GM21737 (cell line): Measurements from ENCODE around the gene ERCC1.
"Not testable (repeated sequence)": the region's sequence is repeated elsewhere in the genome, so short reads cannot be mapped to it uniquely, and the experiment has no call there.

Source experiments
- ATAC-seq: cut with Tn5 transposase; IDR thresholded peaks from one replicate; pipeline ENCODE4 v1.9.1; 2021; ENCODE audit warnings: mild to moderate bottlenecking, moderate library complexity; ENCODE audit not compliant: unreplicated experiment

ERCC1 gene

DNA sequence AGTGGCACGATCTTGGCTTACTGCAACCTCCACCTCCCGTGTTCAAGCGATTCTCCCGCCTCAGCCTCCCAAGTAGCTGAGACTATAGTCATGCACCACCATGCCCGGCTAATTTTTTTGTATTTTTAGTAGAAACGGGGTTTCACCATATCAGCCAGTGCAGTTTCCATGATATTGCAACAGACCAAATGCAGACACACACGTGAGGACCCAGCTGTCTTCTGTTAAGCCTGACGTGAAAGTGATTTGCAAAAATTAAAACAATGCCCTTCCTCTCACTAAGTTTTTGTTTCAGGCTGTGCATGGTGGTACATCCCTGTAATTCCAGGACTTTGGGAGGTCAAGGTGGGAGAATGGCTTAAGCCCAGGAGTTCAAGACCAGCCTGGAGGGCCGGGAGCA is 7.3 kb upstream of the ERCC1 start:
- ATAC-seq = not testable (repeated sequence)

DNA sequence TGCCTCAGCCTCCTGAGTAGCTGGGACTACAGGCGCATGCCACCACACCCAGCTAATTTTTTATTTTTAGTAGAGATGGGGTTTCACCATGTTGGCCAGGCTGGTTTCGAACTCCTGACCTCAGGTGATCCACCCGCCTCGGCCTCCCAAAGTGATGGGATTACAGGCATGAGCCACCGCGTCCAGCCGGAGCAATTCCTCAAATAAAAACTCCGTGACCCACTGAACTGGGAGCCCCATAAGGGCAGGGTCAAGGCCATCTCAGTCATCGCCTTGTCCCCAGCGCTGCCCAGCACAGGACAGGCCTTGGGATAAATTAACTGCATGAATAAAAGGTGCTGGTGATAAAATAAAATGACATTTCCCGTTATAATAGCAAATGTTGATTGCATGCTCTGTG is 6.2 kb upstream of the ERCC1 start:
- ATAC-seq = not testable (repeated sequence)

DNA sequence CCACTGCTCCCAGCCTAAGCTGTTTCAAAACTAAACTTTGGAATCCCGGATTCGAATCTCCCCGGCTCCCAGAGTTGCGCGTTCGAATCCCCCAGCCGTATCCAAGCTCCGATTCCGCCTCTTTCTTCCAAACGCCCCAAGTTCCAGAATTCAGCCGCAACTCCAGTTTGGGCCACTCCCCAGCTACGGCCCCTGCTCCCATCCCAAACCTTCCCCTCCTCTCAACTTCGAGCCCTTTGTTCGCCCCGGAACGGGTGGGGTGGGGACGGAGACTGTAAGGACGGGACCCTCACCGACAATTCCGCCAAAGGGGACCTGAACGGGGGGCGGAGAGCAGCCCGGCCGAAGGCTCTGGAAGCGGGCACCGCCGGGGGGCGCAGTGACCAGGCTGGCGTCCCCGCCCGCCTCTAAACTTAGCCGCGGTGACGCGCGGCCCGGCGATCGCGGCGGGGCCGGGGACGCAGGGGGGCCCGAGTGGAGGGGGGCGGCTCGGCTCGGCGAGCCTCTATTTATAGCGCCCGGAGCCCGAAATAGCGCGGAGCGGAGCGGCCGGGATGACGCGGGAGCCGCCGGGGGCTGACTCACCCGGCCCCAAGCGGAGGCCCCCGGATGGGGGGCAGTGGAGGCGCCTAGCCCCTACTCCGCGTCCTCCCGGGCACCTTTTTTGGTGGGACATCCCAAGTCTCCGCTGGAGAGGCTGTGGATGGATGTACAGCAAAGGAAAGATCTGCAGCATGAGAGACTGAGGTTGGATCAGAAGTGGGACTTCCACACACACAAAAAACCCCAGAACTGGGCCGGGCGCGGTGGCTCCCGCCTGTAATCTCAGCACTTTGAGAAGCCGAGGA is 4.9 kb upstream of the ERCC1 start:
- ATAC-seq = no peak

DNA sequence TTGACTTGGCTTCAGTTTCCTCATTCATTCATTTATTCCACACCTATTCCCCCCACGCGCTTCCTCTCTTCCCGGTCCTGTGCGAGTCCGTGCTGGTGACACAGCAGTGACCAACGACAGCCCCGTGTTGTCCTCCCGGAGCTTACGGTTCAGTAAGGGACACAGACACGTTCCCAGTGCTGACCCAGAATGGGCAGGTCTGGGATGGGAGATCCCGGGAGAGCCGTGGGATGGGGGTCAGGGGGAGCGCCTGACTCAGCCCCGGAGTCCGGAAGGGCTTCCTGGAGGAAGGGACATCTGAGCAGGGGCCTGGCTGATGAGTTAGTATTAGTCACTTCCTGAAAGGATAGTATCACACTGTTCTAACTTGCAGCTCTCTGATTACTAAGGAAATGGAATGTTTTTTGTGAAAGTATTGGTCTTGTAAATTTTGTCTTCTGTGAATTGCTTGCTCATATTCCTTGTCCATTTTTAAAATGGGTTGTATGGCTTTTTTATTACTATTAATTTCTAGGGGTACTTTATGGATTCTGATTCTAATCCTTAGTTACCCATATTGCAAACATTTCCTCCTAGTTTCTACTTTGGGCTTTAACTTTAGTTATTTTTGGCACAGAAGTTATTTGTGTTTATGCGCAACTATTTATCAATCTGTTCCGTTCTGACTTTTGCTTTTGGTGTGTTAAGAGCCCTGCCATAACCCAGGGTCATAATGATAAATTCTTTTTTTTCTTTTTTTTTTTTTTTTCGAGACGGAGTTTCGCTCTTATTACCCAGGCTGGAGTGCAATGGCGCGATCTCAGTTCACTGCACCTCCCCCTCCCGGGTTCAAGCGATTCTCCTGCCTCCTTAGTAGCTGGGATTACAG is 708 bp upstream of the ERCC1 start:
- peak; percentile 28 for ATAC-seq

DNA sequence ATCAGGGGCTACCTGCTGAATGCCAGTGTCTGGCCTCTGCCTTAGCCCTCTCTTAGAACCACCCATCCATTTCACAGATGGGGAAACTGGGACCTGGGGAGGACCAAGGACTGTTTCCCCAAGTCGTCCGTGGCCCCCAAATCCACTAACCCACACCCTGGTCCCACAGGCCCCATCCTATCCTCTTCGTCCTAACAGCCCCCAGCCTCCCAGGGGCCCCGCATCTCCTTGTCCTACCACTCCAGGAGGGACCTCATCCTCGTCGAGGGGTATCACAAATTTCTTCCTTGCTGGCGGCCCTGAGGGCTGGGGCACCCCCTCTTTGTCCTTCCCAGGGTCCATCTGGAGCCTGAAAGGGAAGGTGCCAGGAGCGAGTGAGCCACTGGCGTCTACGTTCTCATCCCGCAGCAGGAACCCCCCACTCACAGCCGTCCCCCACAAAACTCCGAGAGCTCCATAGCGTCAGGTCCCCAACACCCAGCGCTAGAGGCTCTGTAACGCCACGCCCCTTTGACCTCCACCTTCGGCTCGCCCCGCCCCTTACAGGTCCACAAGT is 606 bp downstream of the ERCC1 start:
- no peak for ATAC-seq

DNA sequence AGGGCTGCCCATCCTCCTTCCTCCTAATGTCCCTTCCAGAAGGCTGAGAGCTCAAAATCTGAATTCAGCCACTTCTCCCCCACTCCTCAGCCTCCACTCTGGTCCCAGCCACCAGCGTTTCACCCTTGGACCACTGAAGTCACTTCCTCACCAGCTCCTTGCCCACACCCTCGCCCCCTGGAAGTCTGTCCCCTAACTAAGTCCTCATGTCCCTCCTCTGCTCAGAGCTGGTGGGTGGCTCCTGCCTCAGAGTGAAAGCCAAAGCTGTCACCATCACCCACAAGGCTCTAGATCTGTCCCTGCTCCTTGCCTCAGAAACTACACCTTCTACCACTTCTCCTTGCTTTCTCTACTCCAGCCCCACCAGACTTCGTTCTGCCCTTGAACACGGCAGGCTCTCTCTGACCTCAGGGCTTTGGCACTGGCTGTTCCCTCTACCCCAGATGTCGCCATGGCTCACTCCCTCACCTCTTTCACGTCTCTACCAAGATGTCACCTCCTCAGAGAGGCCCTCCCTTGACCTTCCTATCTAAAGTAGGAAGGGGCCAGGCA is 1.7 kb downstream of the ERCC1 start:
- no peak for ATAC-seq

DNA sequence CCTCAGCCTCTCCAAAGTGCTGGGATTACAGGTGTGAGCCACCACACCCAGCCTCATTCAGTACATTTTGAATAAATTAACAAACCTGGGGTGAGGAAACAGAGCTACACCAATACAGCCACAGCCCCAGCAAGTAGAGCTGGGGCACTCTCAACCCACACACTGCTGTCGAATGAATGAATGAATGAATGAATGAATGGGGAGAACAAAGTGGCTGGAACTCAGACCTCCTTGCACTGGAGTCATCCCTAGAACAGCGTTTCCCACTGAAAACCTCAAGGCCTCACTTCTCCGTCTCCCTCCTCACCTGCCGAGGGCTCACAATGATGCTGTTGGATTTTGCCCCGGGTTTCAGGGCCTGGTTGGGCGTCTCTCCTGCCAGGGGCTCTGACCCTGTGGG is 2.8 kb downstream of the ERCC1 start:
- ATAC-seq = no peak

DNA sequence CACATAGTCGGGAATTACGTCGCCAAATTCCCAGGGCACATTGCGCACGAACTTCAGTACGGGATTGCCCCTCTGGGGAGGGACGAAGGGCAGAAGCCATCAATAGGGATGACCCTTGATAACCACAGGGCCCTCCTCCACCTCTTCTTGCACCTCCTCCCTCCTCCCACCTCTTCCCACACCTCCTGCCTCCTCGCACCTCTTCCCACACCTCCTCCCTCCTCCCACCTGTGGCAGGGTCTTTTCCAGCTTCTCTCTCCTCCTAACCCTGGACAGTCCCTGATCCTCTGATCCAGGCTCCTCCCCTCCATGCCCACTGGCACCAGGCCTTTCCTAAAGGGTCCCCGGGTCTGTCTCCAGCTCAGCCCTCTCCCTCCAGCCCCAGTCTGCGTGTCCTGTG is 3.4 kb downstream of the ERCC1 start:
- ATAC-seq = no peak

DNA sequence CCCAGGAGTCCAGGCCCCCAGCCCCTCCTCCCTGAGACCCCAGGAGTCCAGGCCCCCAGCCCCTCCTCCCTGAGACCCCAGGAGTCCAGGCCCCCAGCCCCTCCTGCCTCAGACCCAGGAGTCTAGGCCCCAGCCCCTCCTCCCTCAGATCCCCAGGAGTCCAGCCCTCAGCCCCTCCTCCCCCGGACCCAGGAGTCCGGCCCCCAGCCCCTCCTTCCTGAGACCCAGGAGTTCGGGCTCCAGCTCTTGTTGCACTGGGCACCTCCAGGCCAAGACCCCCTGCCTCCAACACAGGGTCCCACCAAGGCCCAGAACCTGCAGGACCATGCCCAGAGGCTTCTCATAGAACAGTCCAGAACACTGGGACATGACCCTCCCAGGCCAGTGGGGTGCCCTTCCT is 3.8 kb downstream of the ERCC1 start:
- ATAC-seq = no peak

DNA sequence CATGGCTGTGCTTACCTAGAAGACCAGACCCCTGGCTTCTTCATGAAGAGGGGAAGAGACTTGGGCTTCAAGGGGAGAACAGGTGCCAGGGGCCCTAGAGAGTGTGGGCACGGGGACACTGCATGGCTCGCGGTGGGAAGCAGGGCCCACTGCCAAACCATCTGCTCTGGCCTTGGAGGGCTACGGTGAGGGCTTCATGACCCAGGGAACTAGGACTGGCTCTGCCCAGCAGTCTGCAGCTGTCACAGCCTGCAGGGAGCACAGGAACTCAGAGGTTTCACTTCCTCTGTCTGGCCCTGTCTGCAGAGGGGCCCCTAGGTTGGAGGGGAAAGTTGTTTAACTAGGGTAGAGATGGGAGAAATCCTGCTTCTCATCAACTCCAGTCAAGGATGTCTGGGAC is 4.3 kb downstream of the ERCC1 start:
- ATAC-seq = peak; percentile 46

DNA sequence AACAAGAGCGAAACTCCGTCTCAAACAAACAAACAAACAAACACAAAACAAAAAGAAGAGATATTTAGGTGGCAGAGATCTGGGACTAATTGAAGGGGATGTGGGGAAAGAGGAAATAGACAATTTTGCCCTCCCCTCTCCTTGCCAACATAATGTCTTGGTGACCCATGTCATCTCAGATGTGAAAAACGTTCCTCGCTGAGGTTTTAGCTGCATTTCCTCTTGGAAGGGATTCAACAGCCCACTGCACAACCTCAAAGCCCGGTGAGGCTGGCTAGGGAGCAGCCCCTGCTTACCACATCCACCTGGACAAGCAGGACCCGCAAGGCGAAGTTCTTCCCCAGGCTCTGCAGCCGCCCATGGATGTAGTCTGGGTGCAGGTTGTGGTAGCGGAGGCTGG is 4.9 kb downstream of the ERCC1 start:
- ATAC-seq = no peak

DNA sequence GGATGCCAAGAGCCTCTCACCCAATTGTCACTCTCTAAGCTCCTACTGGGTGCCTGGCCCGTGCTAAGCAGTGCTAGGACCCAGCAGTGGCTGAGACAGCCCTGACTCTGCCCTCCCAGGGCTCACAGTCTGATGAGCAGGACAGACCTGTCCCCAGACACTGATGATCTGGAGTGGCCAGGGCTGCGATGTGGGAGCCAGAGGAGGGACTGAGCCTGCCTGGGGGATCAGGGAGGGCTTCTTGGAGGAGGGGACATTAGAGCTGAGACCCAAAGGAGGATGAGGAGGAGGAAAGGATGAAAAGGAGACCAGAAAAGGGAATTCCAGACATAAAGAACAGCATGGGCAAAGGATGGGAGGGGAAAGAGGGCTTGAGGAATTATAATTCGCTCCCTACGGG is 6.6 kb downstream of the ERCC1 start:
- ATAC-seq = no peak

DNA sequence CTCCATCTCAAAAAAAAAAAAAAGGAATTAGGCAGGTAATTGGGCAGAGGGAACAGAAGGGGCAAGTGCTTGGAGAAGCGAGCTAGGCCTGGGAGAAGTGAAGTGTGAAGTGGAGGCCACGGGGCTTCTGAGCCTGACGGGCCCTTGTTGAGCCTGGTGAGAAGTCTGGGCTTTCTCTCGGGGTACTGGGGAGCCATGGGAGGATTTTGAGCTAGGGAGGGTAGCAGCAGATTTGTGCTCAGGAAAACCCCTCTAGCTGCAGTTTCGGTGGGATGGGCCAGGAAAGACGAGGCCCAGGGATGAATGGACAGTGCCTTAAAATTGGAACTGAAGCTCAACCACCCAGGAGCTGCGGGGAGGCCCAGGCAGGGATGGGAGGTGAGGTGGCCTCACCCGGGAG is 9.2 kb downstream of the ERCC1 start:
- no peak for ATAC-seq

DNA sequence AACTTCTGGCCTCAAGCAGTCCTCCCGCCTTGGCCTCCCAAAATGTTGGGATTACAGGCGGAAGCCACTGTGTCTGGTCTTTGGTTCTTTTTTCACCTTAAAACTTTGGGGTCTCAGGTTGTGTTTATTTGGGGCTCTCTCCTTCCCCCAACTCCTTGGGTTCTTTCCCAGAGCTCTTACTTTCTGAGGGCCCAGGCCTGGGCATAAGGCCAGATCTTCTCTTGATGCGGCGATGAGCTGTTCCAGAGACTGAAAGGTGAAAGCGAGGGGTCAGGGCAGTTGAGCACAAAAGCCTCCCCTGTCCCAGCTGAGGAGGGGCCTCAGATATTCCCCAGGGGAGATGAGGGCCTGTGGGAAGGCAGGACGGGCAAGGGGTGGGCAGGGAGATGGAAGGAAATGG is 10.2 kb downstream of the ERCC1 start:
- ATAC-seq = no peak

DNA sequence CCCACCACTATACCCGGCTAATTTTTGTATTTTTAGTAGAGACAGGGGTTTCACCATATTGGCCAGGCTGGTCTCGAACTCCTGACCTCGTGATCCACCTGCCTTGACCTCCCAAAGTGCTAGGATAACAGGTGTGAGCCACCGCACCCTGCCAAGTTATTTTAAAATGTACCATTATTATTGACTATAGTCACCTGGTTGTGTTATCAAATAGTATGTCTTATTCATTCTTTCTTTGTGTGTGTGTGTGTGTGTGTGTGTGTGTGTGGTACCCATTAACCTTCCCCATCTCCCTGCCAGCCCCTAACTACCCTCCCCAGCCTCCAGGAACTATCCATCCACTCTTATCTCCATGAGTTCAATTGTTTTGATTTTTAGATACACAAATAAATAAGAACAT is 13.4 kb downstream of the ERCC1 start:
- ATAC-seq = not testable (repeated sequence)

DNA sequence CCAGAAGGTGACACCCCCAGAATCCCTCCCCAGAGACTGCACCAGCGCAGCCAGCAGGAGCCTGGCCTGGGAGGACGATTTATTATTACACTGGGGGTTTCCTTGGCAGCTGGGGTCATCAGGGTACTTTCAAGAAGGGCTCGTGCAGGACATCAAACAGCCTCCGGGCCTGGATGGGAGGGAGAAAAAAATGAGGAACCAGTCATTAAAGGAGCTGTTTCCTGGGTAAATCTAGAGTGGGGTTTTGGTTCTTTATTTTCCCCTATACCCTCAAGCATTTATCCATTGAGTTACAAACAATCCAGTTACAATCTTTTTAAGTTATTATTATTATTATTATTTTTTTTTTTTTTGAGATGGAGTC is 14.2 kb downstream of the ERCC1 start:
- ATAC-seq = no peak

DNA sequence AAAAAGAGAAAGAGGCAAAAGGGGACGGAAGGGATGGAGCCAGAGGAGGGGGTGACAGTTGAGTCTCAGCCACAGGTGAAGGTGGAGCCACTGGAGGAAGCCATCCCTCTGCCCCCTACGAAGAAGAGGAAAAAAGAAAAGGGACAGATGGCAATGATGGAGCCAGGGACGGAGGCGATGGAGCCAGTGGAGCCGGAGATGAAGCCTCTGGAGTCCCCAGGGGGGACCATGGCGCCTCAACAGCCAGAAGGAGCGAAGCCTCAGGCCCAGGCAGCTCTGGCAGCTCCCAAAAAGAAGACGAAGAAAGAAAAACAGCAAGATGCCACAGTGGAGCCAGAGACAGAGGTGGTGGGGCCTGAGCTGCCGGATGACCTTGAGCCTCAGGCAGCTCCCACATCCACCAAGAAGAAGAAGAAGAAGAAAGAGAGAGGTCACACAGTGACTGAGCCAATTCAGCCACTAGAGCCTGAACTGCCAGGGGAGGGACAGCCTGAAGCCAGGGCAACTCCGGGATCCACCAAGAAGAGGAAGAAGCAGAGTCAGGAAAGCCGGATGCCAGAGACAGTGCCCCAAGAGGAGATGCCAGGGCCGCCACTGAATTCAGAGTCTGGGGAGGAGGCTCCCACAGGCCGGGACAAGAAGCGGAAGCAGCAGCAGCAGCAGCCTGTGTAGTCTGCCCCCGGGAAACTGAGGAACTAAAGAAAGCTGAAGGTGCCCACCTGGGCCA is 14.7 kb downstream of the ERCC1 start:
- ATAC-seq = no peak

DNA sequence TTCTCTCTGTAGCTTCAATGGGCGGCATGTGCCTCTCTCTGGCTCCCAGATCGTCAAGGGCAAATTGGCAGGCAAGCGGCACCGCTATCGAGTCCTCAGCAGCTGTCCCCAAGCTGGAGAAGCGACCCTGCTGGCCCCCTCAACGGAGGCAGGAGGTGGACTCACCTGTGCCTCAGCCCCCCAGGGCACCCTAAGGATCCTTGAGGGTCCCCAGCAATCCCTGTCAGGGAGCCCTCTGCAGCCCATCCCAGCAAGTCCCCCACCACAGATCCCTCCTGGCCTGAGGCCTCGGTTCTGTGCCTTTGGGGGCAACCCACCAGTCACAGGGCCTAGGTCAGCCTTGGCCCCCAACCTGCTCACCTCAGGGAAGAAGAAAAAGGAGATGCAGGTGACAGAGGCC is 15.6 kb downstream of the ERCC1 start:
- no peak for ATAC-seq

DNA sequence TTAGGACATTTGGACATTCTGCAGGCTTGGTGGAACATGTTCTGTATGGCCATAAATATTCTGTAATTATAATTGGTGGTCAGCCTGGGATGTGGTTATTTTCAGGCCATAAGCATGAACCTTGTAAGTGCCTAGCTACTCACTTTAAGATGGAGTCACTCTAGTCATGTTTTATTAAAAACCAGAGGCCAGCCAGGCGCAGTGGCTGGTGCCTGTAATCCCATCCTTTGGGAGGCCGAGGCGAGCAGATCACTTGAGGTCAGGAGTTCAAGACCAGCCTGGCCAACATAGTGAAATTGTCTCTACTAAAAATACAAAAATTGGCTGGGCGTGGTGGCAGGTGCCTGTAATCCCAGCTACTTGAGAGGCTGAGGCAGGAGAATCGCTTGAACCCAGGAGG is 16.1 kb downstream of the ERCC1 start:
- ATAC-seq = not testable (repeated sequence)

DNA sequence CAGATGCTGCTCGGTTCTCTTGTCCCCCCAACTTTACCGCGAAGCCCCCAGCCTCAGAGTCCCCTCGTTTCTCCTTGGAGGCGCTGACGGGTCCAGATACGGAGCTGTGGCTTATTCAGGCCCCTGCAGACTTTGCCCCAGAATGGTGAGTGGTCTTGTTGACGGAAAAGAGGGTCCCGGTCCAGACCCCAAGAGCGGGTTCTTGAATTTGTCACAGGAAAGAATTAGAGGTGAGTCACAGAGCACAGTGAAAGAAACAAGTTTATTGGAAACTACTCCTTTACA is 16.7 kb downstream of the ERCC1 start:
- ATAC-seq = no peak
